Mammary epithelial cell (primary cell): ENCODE results near the gene EIF4EBP3.

Experiments used
- EZH2 ChIP-seq: IDR thresholded peaks from 2 replicates; pipeline ENCODE4 v1.6.1; 2012; ENCODE audit warnings: low read length, inconsistent platforms, borderline replicate concordance
- TF ChIP-seq, protein P1 (sequence below), 2 donors: IDR thresholded peaks in 1 of 2; conservative IDR thresholded peaks in 1 of 2; 2 replicates each; pipeline ENCODE4 v1.5.1; 2011 to 2012; ENCODE audit warnings: inconsistent platforms in 2 of 2, low read length in 2 of 2, mild to moderate bottlenecking in 2 of 2, control low read depth in 1 of 2, low read depth in 1 of 2; ENCODE audit not compliant: insufficient read depth in 1 of 2; ENCODE audit errors: extremely low read depth in 1 of 2

DNA sequence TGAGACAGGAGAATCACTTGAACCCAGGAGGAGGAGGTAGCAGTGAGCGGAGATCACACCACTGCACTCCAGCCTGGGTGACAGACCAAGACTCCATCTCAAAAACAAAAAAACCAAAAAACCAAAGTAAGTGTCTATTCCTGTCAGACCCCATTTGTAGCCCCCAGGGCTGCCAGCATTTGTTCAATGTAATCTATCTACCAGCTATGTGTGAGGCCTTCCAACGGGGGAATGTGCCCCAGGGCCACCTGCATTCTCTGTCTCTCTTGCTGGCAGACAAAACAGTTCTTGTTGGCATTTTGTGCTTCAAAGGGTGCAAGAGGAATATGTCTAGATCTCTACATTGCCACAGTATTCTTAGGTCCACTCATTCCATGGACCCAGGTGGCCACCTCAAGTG, 51.4 kb downstream of the EIF4EBP3 start:
- TF ChIP-seq, protein P1, sequence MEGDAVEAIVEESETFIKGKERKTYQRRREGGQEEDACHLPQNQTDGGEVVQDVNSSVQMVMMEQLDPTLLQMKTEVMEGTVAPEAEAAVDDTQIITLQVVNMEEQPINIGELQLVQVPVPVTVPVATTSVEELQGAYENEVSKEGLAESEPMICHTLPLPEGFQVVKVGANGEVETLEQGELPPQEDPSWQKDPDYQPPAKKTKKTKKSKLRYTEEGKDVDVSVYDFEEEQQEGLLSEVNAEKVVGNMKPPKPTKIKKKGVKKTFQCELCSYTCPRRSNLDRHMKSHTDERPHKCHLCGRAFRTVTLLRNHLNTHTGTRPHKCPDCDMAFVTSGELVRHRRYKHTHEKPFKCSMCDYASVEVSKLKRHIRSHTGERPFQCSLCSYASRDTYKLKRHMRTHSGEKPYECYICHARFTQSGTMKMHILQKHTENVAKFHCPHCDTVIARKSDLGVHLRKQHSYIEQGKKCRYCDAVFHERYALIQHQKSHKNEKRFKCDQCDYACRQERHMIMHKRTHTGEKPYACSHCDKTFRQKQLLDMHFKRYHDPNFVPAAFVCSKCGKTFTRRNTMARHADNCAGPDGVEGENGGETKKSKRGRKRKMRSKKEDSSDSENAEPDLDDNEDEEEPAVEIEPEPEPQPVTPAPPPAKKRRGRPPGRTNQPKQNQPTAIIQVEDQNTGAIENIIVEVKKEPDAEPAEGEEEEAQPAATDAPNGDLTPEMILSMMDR (conservative IDR thresholded peaks at IDR 0.05 in 1 of 2, IDR thresholded peaks at IDR 0.05 in 1 of 2; ENCODE audit: extremely low read depth in 1 of 2, insufficient read depth in 1 of 2, low read depth in 1 of 2, low read length in 2 of 2), result no peak
- TF ChIP-seq EZH2, result no peak
